HL-60 (cell line): ENCODE measurements around the gene SH3GL3.

ENCODE experiments used
- GABPA ChIP-seq: IDR thresholded peaks from 2 replicates; pipeline ENCODE4 v1.6.1; 2012; ENCODE audit warnings: low read depth
- POLR2AphosphoS5 ChIP-seq: IDR thresholded peaks from 2 replicates; pipeline ENCODE4 v1.6.1; 2012; ENCODE audit warnings: low read depth
- SPI1 ChIP-seq: IDR thresholded peaks from 2 replicates; pipeline ENCODE4 v1.6.1; 2012; ENCODE audit warnings: low read depth, mild to moderate bottlenecking, borderline replicate concordance
- TF ChIP-seq, protein P1 (sequence below): IDR thresholded peaks from one replicate; pipeline ENCODE4 v1.5.1; 2011; ENCODE audit warnings: low read length, control low read depth, inconsistent platforms; ENCODE audit not compliant: insufficient read depth
- TF ChIP-seq, protein P2 (sequence below): IDR thresholded peaks from 2 replicates; pipeline ENCODE4 v1.6.1; 2012; ENCODE audit warnings: low read depth; ENCODE audit not compliant: insufficient replicate concordance

- TF ChIP-seq, protein P1, sequence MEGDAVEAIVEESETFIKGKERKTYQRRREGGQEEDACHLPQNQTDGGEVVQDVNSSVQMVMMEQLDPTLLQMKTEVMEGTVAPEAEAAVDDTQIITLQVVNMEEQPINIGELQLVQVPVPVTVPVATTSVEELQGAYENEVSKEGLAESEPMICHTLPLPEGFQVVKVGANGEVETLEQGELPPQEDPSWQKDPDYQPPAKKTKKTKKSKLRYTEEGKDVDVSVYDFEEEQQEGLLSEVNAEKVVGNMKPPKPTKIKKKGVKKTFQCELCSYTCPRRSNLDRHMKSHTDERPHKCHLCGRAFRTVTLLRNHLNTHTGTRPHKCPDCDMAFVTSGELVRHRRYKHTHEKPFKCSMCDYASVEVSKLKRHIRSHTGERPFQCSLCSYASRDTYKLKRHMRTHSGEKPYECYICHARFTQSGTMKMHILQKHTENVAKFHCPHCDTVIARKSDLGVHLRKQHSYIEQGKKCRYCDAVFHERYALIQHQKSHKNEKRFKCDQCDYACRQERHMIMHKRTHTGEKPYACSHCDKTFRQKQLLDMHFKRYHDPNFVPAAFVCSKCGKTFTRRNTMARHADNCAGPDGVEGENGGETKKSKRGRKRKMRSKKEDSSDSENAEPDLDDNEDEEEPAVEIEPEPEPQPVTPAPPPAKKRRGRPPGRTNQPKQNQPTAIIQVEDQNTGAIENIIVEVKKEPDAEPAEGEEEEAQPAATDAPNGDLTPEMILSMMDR = no peak
- no peak for TF ChIP-seq GABPA
- TF ChIP-seq, protein P2, sequence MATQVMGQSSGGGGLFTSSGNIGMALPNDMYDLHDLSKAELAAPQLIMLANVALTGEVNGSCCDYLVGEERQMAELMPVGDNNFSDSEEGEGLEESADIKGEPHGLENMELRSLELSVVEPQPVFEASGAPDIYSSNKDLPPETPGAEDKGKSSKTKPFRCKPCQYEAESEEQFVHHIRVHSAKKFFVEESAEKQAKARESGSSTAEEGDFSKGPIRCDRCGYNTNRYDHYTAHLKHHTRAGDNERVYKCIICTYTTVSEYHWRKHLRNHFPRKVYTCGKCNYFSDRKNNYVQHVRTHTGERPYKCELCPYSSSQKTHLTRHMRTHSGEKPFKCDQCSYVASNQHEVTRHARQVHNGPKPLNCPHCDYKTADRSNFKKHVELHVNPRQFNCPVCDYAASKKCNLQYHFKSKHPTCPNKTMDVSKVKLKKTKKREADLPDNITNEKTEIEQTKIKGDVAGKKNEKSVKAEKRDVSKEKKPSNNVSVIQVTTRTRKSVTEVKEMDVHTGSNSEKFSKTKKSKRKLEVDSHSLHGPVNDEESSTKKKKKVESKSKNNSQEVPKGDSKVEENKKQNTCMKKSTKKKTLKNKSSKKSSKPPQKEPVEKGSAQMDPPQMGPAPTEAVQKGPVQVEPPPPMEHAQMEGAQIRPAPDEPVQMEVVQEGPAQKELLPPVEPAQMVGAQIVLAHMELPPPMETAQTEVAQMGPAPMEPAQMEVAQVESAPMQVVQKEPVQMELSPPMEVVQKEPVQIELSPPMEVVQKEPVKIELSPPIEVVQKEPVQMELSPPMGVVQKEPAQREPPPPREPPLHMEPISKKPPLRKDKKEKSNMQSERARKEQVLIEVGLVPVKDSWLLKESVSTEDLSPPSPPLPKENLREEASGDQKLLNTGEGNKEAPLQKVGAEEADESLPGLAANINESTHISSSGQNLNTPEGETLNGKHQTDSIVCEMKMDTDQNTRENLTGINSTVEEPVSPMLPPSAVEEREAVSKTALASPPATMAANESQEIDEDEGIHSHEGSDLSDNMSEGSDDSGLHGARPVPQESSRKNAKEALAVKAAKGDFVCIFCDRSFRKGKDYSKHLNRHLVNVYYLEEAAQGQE = no peak
- no peak for TF ChIP-seq POLR2AphosphoS5
- no peak for TF ChIP-seq SPI1
These were observed 206.7 kb downstream of the SH3GL3 start, which contains the start of gene ADAMTSL3 for GRCh38 chr15:83653639-83654378.
